H1 (cell line): ENCODE results near the gene C2CD3. TPM values are rescaled to one million over a fixed set of nuclear protein-coding genes. Genes with fewer than 3 reads are reported as not detected.

ENCODE experiments used
- CTCF ChIA-PET: fragments of 300-600 bp; sonication (Branson Sonifier 250); formaldehyde crosslinking; loops from one replicate; lab custom pipeline; 2021; ENCODE audit not compliant: partially characterized antibody; lab: Charles Lee
- POLR2A ChIA-PET: fragments of 300-600 bp; sonication (Branson Sonifier 250); formaldehyde crosslinking; loops from one replicate; lab custom pipeline; 2021; ENCODE audit warnings: inconsistent platforms; ENCODE audit not compliant: partially characterized antibody; lab: Charles Lee
- DNase-seq, 2 experiments: peaks; one replicate each; pipeline versions ENCODE4 v3.0.0 to v3.0.0-alpha.2; 2010 to 2022; ENCODE audit warnings: low spot score in 2 of 2, low read depth in 1 of 2, mixed read lengths in 1 of 2
- FAIRE-seq: peaks from 2 replicates; lab custom pipeline; 2011; peaks lifted over from hg19 to GRCh38; lab: Jason Lieb, UNC
- H2AFZ ChIP-seq: 2 replicates; pipeline ENCODE4 v1.8.1; 2012; ENCODE audit warnings: low read length, inconsistent platforms
- H2AK5ac ChIP-seq: 2 replicates; pipeline ENCODE4 v1.6.1; 2013; ENCODE audit warnings: low read depth, low read length
- H2BK120ac ChIP-seq: replicated peaks from 2 replicates; pipeline ENCODE3; 2013; ENCODE audit warnings: low read depth, low read length, inconsistent platforms
- H2BK12ac ChIP-seq: 2 replicates; pipeline ENCODE4 v1.6.1; 2013; ENCODE audit warnings: low read depth, low read length
- H2BK15ac ChIP-seq: 2 replicates; pipeline ENCODE4 v1.6.1; 2013; ENCODE audit warnings: low read length
- H2BK20ac ChIP-seq: 2 replicates; pipeline ENCODE4 v1.6.1; 2013; ENCODE audit warnings: low read length
- H2BK5ac ChIP-seq: 2 replicates; pipeline ENCODE4 v1.6.1; 2013; ENCODE audit warnings: low read depth, low read length
- H3K14ac ChIP-seq: 2 replicates; pipeline ENCODE4 v1.6.1; 2013; ENCODE audit warnings: inconsistent platforms; ENCODE audit not compliant: insufficient read length
- H3K18ac ChIP-seq: 2 replicates; pipeline ENCODE4 v1.6.1; 2013; ENCODE audit warnings: low read length; ENCODE audit errors: extremely low read depth
- H3K23ac ChIP-seq: 2 replicates; pipeline ENCODE4 v1.6.1; 2013; ENCODE audit warnings: inconsistent platforms; ENCODE audit not compliant: insufficient read length
- H3K23me2 ChIP-seq: 2 replicates; pipeline ENCODE4 v1.6.1; 2013; ENCODE audit warnings: low read depth, low read length
- H3K27ac ChIP-seq: 2 replicates; pipeline ENCODE4 v1.6.1; 2011; ENCODE audit warnings: low read depth, low read length, inconsistent platforms
- H3K27me3 ChIP-seq, 4 experiments: replicated peaks in 1 of 4; 1 replicate in 1 of 4; 2 replicates in 3 of 4; pipeline versions ENCODE4 v1.6.1 to v1.8.1; 2011 to 2013; ENCODE audit warnings: low read length in 3 of 4, mild to moderate bottlenecking in 3 of 4, inconsistent platforms in 2 of 4, mixed read lengths in 2 of 4, moderate library complexity in 1 of 4; ENCODE audit not compliant: control insufficient read depth in 3 of 4, insufficient read depth in 3 of 4; ENCODE audit errors: extremely low read depth in 1 of 4
- H3K36me3 ChIP-seq, 4 experiments: 2 replicates each; pipeline versions ENCODE4 v1.6.1 to v1.8.1; 2011 to 2013; ENCODE audit warnings: mild to moderate bottlenecking in 4 of 4, low read length in 3 of 4, moderate library complexity in 2 of 4, control low read depth in 1 of 4, inconsistent platforms in 1 of 4; ENCODE audit not compliant: insufficient read depth in 4 of 4, control insufficient read depth in 2 of 4
- H3K4ac ChIP-seq: replicated peaks from 2 replicates; pipeline ENCODE3; 2013; ENCODE audit warnings: low read length, low read depth, mixed read lengths, inconsistent platforms; ENCODE audit not compliant: insufficient read length
- H3K4me1 ChIP-seq, 4 experiments: replicated peaks in 1 of 4; 1 replicate in 1 of 4; 2 replicates in 3 of 4; pipeline versions ENCODE4 v1.6.1 to v1.8.1; 2011 to 2013; ENCODE audit warnings: low read length in 3 of 4, inconsistent platforms in 2 of 4, mixed read lengths in 1 of 4; ENCODE audit not compliant: insufficient read depth in 4 of 4, control insufficient read depth in 3 of 4
- H3K4me2 ChIP-seq, 2 experiments: 2 replicates each; pipeline versions ENCODE4 v1.6.1 to v1.8.1; 2011 to 2013; ENCODE audit warnings: low read depth in 2 of 2, low read length in 2 of 2, control low read depth in 1 of 2, inconsistent platforms in 1 of 2, mild to moderate bottlenecking in 1 of 2; ENCODE audit not compliant: insufficient read depth in 1 of 2
- H3K4me3 ChIP-seq, 4 experiments: fragments of 200-600, 300-600 bp in 1 of 4; sonication (generic), shearing (Covaris generic), sonication (Bioruptor Twin) in 1 of 4; 2 replicates each; pipeline versions ENCODE4 v1.5.1 to v1.8.1; 2011 to 2016; ENCODE audit warnings: low read length in 4 of 4, low read depth in 3 of 4, control low read depth in 2 of 4, inconsistent platforms in 2 of 4, mild to moderate bottlenecking in 2 of 4, mixed read lengths in 1 of 4, moderate library complexity in 1 of 4; ENCODE audit not compliant: insufficient read depth in 2 of 4; ENCODE audit errors: extremely low read depth in 1 of 4
- H3K56ac ChIP-seq: replicated peaks from 2 replicates; pipeline ENCODE3; 2013; ENCODE audit warnings: low read depth, mild to moderate bottlenecking, mixed read lengths, low read length, inconsistent platforms; ENCODE audit not compliant: insufficient read length
- H3K79me1 ChIP-seq: 2 replicates; pipeline ENCODE4 v1.6.1; 2013; ENCODE audit warnings: low read depth, low read length, control low read depth
- H3K79me2 ChIP-seq, 2 experiments: 2 replicates each; pipeline versions ENCODE4 v1.6.1 to v1.8.1; 2012 to 2013; ENCODE audit warnings: low read length in 2 of 2, mild to moderate bottlenecking in 2 of 2, inconsistent platforms in 1 of 2; ENCODE audit not compliant: insufficient read depth in 2 of 2, control insufficient read depth in 1 of 2
- H3K9ac ChIP-seq, 4 experiments: replicated peaks in 1 of 4; 1 replicate in 1 of 4; 2 replicates in 3 of 4; pipeline versions ENCODE4 v1.6.1 to v1.8.1; 2011 to 2013; ENCODE audit warnings: low read depth in 3 of 4, low read length in 3 of 4, control low read depth in 2 of 4, mild to moderate bottlenecking in 2 of 4, moderate library complexity in 2 of 4, inconsistent platforms in 1 of 4; ENCODE audit errors: extremely low read depth in 1 of 4
- H3K9me3 ChIP-seq, 2 experiments: 2 replicates each; pipeline versions ENCODE4 v1.6.1 to v1.8.1; 2012 to 2013; ENCODE audit warnings: mild to moderate bottlenecking in 2 of 2, moderate library complexity in 2 of 2, control low read depth in 1 of 2, inconsistent platforms in 1 of 2, low read depth in 1 of 2, low read length in 1 of 2, mixed read lengths in 1 of 2; ENCODE audit not compliant: insufficient read depth in 2 of 2
- H4K20me1 ChIP-seq, 2 experiments: replicated peaks in 1 of 2; 2 replicates each; pipeline versions ENCODE3 to v1.8.1; 2011 to 2013; ENCODE audit warnings: inconsistent platforms in 2 of 2, low read length in 2 of 2, mild to moderate bottlenecking in 1 of 2; ENCODE audit not compliant: insufficient read depth in 2 of 2, control insufficient read depth in 1 of 2
- H4K5ac ChIP-seq: 2 replicates; pipeline ENCODE4 v1.6.1; 2013; ENCODE audit warnings: low read length, low read depth, mixed read lengths, inconsistent platforms; ENCODE audit not compliant: insufficient read length
- H4K8ac ChIP-seq: 2 replicates; pipeline ENCODE4 v1.8.0; 2013; ENCODE audit warnings: mild to moderate bottlenecking, moderate library complexity, low read length, inconsistent platforms; ENCODE audit not compliant: insufficient read depth; ENCODE audit errors: extremely low read depth
- H4K91ac ChIP-seq: replicated peaks from 2 replicates; pipeline ENCODE3; 2013; ENCODE audit warnings: low read length, mixed read lengths, inconsistent platforms; ENCODE audit not compliant: insufficient read length
- BACH1 ChIP-seq: IDR thresholded peaks from 2 replicates; pipeline ENCODE4 v1.6.1; 2012; ENCODE audit warnings: low read length, improper control_type of control experiment
- CBX5 ChIP-seq: fragments of 300-800, 300-1000 bp; sonication (generic); IDR thresholded peaks from 2 replicates; pipeline ENCODE4 v1.7.1; 2016; ENCODE audit warnings: antibody characterized with exemption, low read length, low read depth
- CHD1 ChIP-seq: IDR thresholded peaks from 2 replicates; pipeline ENCODE4 v1.6.1; 2012; ENCODE audit warnings: low read depth, low read length, improper control_type of control experiment
- EP300 ChIP-seq, 2 experiments: IDR thresholded peaks; 1 replicate in 1 of 2; 2 replicates in 1 of 2; pipeline ENCODE4 v1.6.1; 2011 to 2012; ENCODE audit warnings: low read depth in 2 of 2, low read length in 2 of 2, mild to moderate bottlenecking in 2 of 2, borderline replicate concordance in 1 of 2, inconsistent platforms in 1 of 2, moderate library complexity in 1 of 2
- FOSL1 ChIP-seq: IDR thresholded peaks from 2 replicates; pipeline ENCODE4 v1.6.1; 2011; ENCODE audit warnings: mild to moderate bottlenecking, low read depth, low read length, moderate library complexity; ENCODE audit not compliant: insufficient read depth
- HDAC2 ChIP-seq, 2 experiments: fragments of 300-600 bp in 1 of 2; sonication (generic) in 1 of 2; IDR thresholded peaks; 2 replicates each; pipeline ENCODE4 v1.6.1; 2011 to 2012; ENCODE audit warnings: low read depth in 2 of 2, low read length in 2 of 2, mild to moderate bottlenecking in 2 of 2, moderate library complexity in 2 of 2, borderline replicate concordance in 1 of 2, inconsistent platforms in 1 of 2
- HDAC6 ChIP-seq: IDR thresholded peaks from one replicate; pipeline ENCODE4 v1.7.1; 2012; ENCODE audit warnings: low read depth, mild to moderate bottlenecking, inconsistent platforms, low read length, moderate library complexity
- MAFK ChIP-seq: IDR thresholded peaks from 2 replicates; pipeline ENCODE4 v1.6.1; 2012; ENCODE audit warnings: low read depth, mild to moderate bottlenecking, improper control_type of control experiment, low read length
- NRF1 ChIP-seq: IDR thresholded peaks from 2 replicates; pipeline ENCODE4 v1.6.1; 2011; ENCODE audit warnings: mild to moderate bottlenecking, low read depth, low read length, improper control_type of control experiment
- RAD21 ChIP-seq, 2 experiments: IDR thresholded peaks in 1 of 2; conservative IDR thresholded peaks in 1 of 2; 2 replicates each; pipeline ENCODE4 v1.6.1; 2011; ENCODE audit warnings: low read depth in 2 of 2, low read length in 2 of 2, improper control_type of control experiment in 1 of 2, inconsistent platforms in 1 of 2, mild to moderate bottlenecking in 1 of 2, moderate library complexity in 1 of 2
- SIRT6 ChIP-seq: IDR thresholded peaks from one replicate; pipeline ENCODE4 v1.7.1; 2012; ENCODE audit warnings: low read length, inconsistent platforms
- SRF ChIP-seq: IDR thresholded peaks from 2 replicates; pipeline ENCODE4 v1.6.1; 2011; ENCODE audit warnings: mild to moderate bottlenecking, low read depth, low read length, moderate library complexity
- TBP ChIP-seq: IDR thresholded peaks from 2 replicates; pipeline ENCODE4 v1.6.1; 2011; ENCODE audit warnings: low read depth, low read length, improper control_type of control experiment
- TEAD4 ChIP-seq: IDR thresholded peaks from 2 replicates; pipeline ENCODE4 v1.6.1; 2012; ENCODE audit warnings: low read depth, low read length, inconsistent platforms, mixed read lengths
- whole genome bisulfite sequencing, 2 experiments: shearing (Covaris generic) in 1 of 2; methylation state at CpG; one replicate each; pipeline versions ENCODE4 v1.1.6 to v1.1.7; 2013 to 2015; ENCODE audit warnings: low lambda C conversion rate in 2 of 2, mixed read lengths in 2 of 2, inconsistent platforms in 1 of 2, low coverage in 1 of 2, missing lambda C conversion rate in 1 of 2; ENCODE audit not compliant: insufficient replicate concordance in 2 of 2, insufficient coverage in 1 of 2, insufficient read length in 1 of 2; ENCODE audit errors: extremely low coverage in 1 of 2, missing lambda C conversion rate in 1 of 2; 5-methylcytosine and 5-hydroxymethylcytosine counted together
- polyA plus RNA-seq, 7 experiments: library from polyadenylated mRNA; depleted of rRNA in 3 of 7; stranded (reverse) in 5 of 7; unstranded in 2 of 7; fragments of >200 nt in 5 of 7; fragments of 200-250 nt in 2 of 7; gene quantifications; 1 replicate in 5 of 7; 2 replicates in 1 of 7; 4 replicates in 1 of 7; pipeline versions ENCODE4 v1.2.1 to v1.2.3, GENCODE V29; 2011 to 2013; ENCODE audit warnings: missing spikeins in 2 of 7, mixed read lengths in 2 of 7
- total RNA-seq: library from RNA; stranded (reverse); fragmentation: NEBNext Ultra II Directional; extraction: Animal tissue kit (Norgen Biotek cat#: 25700); gene quantifications from 2 replicates; pipeline ENCODE4 v1.2.1, GENCODE V29; 2021

The C2CD3 gene
- total and polyA plus RNA-seq, 2 of the 8 experiments (the other 6 are each of a cell fraction or from before 2014, with no cell fraction given), result 11.0 to 29.1 TPM

- no peak overlapping the region for H3K18ac ChIP-seq
- H3K4ac ChIP-seq, result no peak overlapping the region
- H2AFZ ChIP-seq, result no peak overlapping the region
- H3K14ac ChIP-seq, result no peak overlapping the region
- H3K36me3 ChIP-seq, result no peaks in the 10 kb centered on the region
- no peaks in the 10 kb centered on the region for H3K9me3 ChIP-seq
- no peaks in the 10 kb centered on the region for H4K20me1 ChIP-seq
- no peak overlapping the region for H4K91ac ChIP-seq
- H3K4me3 ChIP-seq, result no peak overlapping the region
- WGBS, 2 experiments, result 89% methylated on average over 6 of the region's 6 CpGs; no CpG with 5 or more reads in 1 of the 2 experiments
- H2BK15ac ChIP-seq, result no peak overlapping the region
- H3K27ac ChIP-seq, result no peak overlapping the region
- H4K5ac ChIP-seq, result no peak overlapping the region
- no peak overlapping the region for H3K23ac ChIP-seq
- H4K8ac ChIP-seq, result no peak overlapping the region
- no peak overlapping the region for H3K9ac ChIP-seq
- FAIRE-seq, result no peak
- peaks cover 0 to 4% (median 0%) of the 10 kb centered on the region in 4 experiments; a peak in 1 of 7 replicates for H3K4me1 ChIP-seq
- H2AK5ac ChIP-seq, result no peak overlapping the region
- no peak for DNase-seq
- ChIA-PET CTCF (no interaction called here), POLR2A (interaction anchor here (0.6 to 1.2 kb wide), 2 partner anchors 11 to 60 kb away, joined by 3 to 5 read pairs; no protein-coding TSS in a partner anchor)
- H3K79me2 ChIP-seq, result no peaks in the 10 kb centered on the region
- H3K27me3 ChIP-seq, result no peaks in the 10 kb centered on the region
- no peak overlapping the region for H2BK5ac ChIP-seq
- no peaks in the 10 kb centered on the region for H3K79me1 ChIP-seq
- no peak overlapping the region for H3K56ac ChIP-seq
- no peaks in the 10 kb centered on the region for H3K23me2 ChIP-seq
- H2BK12ac ChIP-seq, result no peak overlapping the region
- no peak overlapping the region for H2BK120ac ChIP-seq
- no peak overlapping the region for H2BK20ac ChIP-seq
- H3K4me2 ChIP-seq, result no peak overlapping the region
- TF ChIP-seq SRF, result no peak
- TF ChIP-seq CBX5, result no peak
- no peak for TF ChIP-seq TEAD4
- no peak for TF ChIP-seq CHD1
- TF ChIP-seq HDAC2 (IDR thresholded peaks at IDR 0.05; ENCODE audit: borderline replicate concordance in 1 of 2, low read depth in 2 of 2, low read length in 2 of 2), result no peak
- TF ChIP-seq HDAC6, result no peak
- no peak for TF ChIP-seq BACH1
- TF ChIP-seq RAD21 (IDR thresholded peaks at IDR 0.05 in 1 of 2, conservative IDR thresholded peaks at IDR 0.05 in 1 of 2; ENCODE audit: low read depth in 2 of 2, low read length in 2 of 2), result no peak
- TF ChIP-seq SIRT6, result no peak
- no peak for TF ChIP-seq MAFK
- no peak for TF ChIP-seq NRF1
- no peak for TF ChIP-seq FOSL1
- no peak for TF ChIP-seq EP300 (IDR thresholded peaks at IDR 0.05; ENCODE audit: borderline replicate concordance in 1 of 2, low read depth in 2 of 2, low read length in 2 of 2)
- TF ChIP-seq TBP, result no peak
Measured at GRCh38 chr11:73991471-73992006, 179.3 kb downstream of the C2CD3 start.
